Suprapubic skin (tissue), 4 donors: ENCODE measurements around the gene CR1L.
"Not testable (repeated sequence)": the region's sequence is repeated elsewhere in the genome, so short reads cannot be mapped to it uniquely, and the experiment has no call there.

Source experiments
- CTCF ChIP-seq, 2 donors: fragments of 200-600 bp in 1 of 2; fragments of 450-650 bp in 1 of 2; sonication (generic) in 1 of 2; IDR thresholded peaks; one replicate each; pipeline ENCODE4 v1.5.1; 2016 to 2019; ENCODE audit warnings: antibody characterized with exemption in 2 of 2, mild to moderate bottlenecking in 1 of 2, moderate library complexity in 1 of 2
- POLR2A ChIP-seq, 2 donors: fragments of 450-650 bp; IDR thresholded peaks; one replicate each; pipeline ENCODE4 v1.6.1; 2017; ENCODE audit warnings: antibody characterized with exemption in 2 of 2, mild to moderate bottlenecking in 2 of 2, moderate library complexity in 2 of 2
- POLR2AphosphoS5 ChIP-seq, 3 donors: sonication (generic); formaldehyde crosslinking; IDR thresholded peaks; one replicate each; pipeline ENCODE4 v1.6.1; 2017; ENCODE audit warnings: antibody characterized with exemption in 3 of 3

GRCh38 chr1:207638487-207639145 is 6.3 kb upstream of the CR1L start:
- TF ChIP-seq CTCF, POLR2AphosphoS5, POLR2A (IDR thresholded peaks at IDR 0.05): not testable (repeated sequence)
